GM19035 (cell line): ENCODE results near the gene BNC2.

Experiments
- ATAC-seq: cut with Tn5 transposase; IDR thresholded peaks from one replicate; pipeline ENCODE4 v1.9.1; 2021; ENCODE audit not compliant: unreplicated experiment

BNC2 gene

GRCh38 chr9:16719921-16720320 lies 150.5 kb downstream of the BNC2 start:
- no peak for ATAC-seq

- ATAC-seq: no peak
Observed at GRCh38 chr9:16718952-16719351, 151.5 kb downstream of the BNC2 start.

- no peak for ATAC-seq
Observed at GRCh38 chr9:16718296-16718695, 152.2 kb downstream of the BNC2 start.

- ATAC-seq: no peak
Observed at GRCh38 chr9:16716601-16717000, 153.9 kb downstream of the BNC2 start.

- ATAC-seq: no peak
Observed at GRCh38 chr9:16715404-16715803, 155.1 kb downstream of the BNC2 start.

- no peak for ATAC-seq
Observed at GRCh38 chr9:16712787-16713186, 157.7 kb downstream of the BNC2 start.

- ATAC-seq: no peak
Observed at GRCh38 chr9:16710888-16711287, 159.6 kb downstream of the BNC2 start.

GRCh38 chr9:16709924-16710323 lies 160.5 kb downstream of the BNC2 start:
- no peak for ATAC-seq

- ATAC-seq: no peak
Observed at GRCh38 chr9:16708656-16709435, 161.6 kb downstream of the BNC2 start.

- no peak for ATAC-seq
Observed at GRCh38 chr9:16705111-16705604, 165.3 kb downstream of the BNC2 start.

GRCh38 chr9:16704116-16705110 lies 166.1 kb downstream of the BNC2 start:
- ATAC-seq: no peak

- no peak for ATAC-seq
Observed at GRCh38 chr9:16701347-16701746, 169.1 kb downstream of the BNC2 start.

- ATAC-seq: no peak
Observed at GRCh38 chr9:16693616-16694015, 176.9 kb downstream of the BNC2 start.

GRCh38 chr9:16690628-16691027 lies 179.8 kb downstream of the BNC2 start:
- no peak for ATAC-seq

GRCh38 chr9:16690205-16690604 lies 180.3 kb downstream of the BNC2 start:
- no peak for ATAC-seq

GRCh38 chr9:16689351-16689938 lies 181.0 kb downstream of the BNC2 start:
- no peak for ATAC-seq

- no peak for ATAC-seq
Observed at GRCh38 chr9:16688814-16689213, 181.7 kb downstream of the BNC2 start.

GRCh38 chr9:16687678-16688369 lies 182.6 kb downstream of the BNC2 start:
- no peak for ATAC-seq

- ATAC-seq: no peak
Observed at GRCh38 chr9:16683326-16683725, 187.1 kb downstream of the BNC2 start.

GRCh38 chr9:16682273-16682672 lies 188.2 kb downstream of the BNC2 start:
- ATAC-seq: no peak

GRCh38 chr9:16681652-16681987 lies 188.8 kb downstream of the BNC2 start:
- no peak for ATAC-seq
